Coronary artery (tissue), 2 donors: ENCODE data around the gene FBXO41.

ENCODE experiments used
- DNase-seq: peaks from one replicate; pipeline ENCODE4 v3.0.0-alpha.2; 2017; ENCODE audit warnings: low spot score
- H3K27ac ChIP-seq, 2 donors: fragments of 200-600 bp; sonication (generic); one replicate each; pipeline ENCODE4 v1.5.1; 2016 to 2019
- H3K4me3 ChIP-seq: fragments of 200-600 bp; sonication (generic); 2 replicates; pipeline ENCODE4 v1.5.1; 2016; ENCODE audit warnings: mild to moderate bottlenecking, moderate library complexity
- TF ChIP-seq, protein P1 (sequence below): fragments of 200-600 bp; sonication (generic); IDR thresholded peaks from one replicate; pipeline ENCODE4 v1.5.1; 2019; ENCODE audit warnings: antibody characterized with exemption

Gene FBXO41

DNA sequence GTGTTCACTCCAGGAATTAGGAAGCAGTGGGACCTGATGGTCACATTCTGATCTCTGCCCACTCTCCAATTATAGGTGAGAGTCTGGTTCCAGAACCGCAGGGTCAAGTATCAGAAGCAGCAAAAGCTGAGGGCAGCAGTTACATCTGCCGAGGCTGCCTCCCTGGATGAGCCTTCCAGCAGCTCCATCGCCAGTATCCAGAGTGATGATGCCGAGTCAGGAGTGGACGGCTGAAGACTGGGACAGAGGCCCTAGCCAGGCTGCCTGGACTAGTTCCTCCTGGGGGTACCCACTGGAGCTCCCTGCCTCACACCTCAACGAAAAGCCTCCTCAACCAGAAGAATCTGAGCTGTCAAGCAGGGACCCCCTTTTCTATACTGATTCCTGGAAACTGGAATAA is 73.6 kb downstream of the FBXO41 start:
- Histone ChIP-seq H3K27ac (no peak overlapping the region), H3K4me3 (no peak overlapping the region)
- DNase-seq, result no peak
- TF ChIP-seq, protein P1, sequence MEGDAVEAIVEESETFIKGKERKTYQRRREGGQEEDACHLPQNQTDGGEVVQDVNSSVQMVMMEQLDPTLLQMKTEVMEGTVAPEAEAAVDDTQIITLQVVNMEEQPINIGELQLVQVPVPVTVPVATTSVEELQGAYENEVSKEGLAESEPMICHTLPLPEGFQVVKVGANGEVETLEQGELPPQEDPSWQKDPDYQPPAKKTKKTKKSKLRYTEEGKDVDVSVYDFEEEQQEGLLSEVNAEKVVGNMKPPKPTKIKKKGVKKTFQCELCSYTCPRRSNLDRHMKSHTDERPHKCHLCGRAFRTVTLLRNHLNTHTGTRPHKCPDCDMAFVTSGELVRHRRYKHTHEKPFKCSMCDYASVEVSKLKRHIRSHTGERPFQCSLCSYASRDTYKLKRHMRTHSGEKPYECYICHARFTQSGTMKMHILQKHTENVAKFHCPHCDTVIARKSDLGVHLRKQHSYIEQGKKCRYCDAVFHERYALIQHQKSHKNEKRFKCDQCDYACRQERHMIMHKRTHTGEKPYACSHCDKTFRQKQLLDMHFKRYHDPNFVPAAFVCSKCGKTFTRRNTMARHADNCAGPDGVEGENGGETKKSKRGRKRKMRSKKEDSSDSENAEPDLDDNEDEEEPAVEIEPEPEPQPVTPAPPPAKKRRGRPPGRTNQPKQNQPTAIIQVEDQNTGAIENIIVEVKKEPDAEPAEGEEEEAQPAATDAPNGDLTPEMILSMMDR, result no peak

DNA sequence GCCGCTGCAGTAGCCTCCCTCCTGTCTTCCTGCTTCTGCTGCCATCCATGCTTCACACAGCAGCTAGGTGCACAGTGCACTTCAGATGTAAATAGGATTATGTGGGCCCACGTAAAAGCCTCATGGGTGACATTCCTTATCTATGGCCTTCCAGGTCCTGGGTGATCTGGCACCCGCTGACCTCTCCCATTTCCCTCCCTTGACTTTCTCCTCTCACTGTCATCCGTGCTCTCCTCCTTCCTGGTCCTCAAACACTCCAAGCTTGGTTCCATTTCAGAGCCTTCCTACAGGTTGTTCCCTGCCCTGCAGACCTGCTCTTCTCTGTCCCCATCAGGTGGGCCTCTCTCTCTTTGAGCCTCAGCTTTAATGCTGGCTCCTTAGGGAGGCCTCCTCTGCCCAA is 74.3 kb downstream of the FBXO41 start:
- TF ChIP-seq, protein P1, result no peak
- Histone ChIP-seq H3K27ac (no peak overlapping the region), H3K4me3 (no peak overlapping the region)
- DNase-seq, result no peak

DNA sequence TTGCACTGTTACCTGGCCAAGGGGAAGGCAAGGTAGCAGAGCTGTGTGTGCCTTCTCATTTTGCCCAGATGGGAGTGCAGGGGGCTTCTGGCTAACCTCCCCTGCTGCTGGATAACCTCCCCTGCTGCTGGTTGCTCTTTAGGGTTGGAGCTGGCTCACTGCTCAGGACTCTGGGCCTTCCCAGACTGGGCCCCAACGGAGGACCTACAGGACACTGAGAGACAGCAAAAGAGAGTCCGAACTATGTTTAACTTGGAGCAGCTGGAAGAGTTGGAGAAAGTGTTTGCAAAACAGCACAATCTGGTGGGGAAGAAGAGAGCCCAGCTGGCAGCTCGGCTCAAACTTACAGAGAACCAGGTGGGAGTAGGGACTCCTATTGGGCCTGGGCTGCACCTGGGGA is 76.0 kb downstream of the FBXO41 start:
- no peak overlapping the region for H3K27ac ChIP-seq
- H3K4me3 ChIP-seq, result no peak overlapping the region
- TF ChIP-seq, protein P1, result no peak
- no peak for DNase-seq

DNA sequence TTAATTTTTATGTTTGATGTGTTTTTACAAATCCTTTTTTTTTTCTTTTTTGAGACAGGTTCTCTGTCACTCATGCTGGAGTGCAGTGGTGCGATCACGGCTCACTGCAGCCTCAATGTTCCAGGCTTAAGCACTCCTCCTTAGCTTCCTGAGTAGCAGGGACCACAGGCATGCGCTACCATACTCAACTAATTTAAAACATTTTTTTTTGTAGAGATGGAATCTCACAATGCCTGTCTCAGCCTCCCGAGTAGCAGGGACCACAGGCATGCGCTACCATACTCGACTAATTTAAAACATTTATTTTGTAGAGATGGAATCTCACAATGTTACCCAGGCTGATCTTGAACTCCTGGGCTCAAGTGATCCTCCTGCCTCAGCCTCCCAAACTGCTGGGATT is 78.7 kb downstream of the FBXO41 start:
- no peak overlapping the region for H3K4me3 ChIP-seq
- DNase-seq, result no peak
- TF ChIP-seq, protein P1, result no peak
- H3K27ac ChIP-seq, result no peak overlapping the region
